ENCODE data around the gene CILP. TPM values are rescaled to one million over a fixed set of nuclear protein-coding genes. Genes with fewer than 3 reads are reported as not detected.
"Not testable (repeated sequence)": the region's sequence is repeated elsewhere in the genome, so short reads cannot be mapped to it uniquely, and the experiment has no call there.

Gene CILP, protein sequence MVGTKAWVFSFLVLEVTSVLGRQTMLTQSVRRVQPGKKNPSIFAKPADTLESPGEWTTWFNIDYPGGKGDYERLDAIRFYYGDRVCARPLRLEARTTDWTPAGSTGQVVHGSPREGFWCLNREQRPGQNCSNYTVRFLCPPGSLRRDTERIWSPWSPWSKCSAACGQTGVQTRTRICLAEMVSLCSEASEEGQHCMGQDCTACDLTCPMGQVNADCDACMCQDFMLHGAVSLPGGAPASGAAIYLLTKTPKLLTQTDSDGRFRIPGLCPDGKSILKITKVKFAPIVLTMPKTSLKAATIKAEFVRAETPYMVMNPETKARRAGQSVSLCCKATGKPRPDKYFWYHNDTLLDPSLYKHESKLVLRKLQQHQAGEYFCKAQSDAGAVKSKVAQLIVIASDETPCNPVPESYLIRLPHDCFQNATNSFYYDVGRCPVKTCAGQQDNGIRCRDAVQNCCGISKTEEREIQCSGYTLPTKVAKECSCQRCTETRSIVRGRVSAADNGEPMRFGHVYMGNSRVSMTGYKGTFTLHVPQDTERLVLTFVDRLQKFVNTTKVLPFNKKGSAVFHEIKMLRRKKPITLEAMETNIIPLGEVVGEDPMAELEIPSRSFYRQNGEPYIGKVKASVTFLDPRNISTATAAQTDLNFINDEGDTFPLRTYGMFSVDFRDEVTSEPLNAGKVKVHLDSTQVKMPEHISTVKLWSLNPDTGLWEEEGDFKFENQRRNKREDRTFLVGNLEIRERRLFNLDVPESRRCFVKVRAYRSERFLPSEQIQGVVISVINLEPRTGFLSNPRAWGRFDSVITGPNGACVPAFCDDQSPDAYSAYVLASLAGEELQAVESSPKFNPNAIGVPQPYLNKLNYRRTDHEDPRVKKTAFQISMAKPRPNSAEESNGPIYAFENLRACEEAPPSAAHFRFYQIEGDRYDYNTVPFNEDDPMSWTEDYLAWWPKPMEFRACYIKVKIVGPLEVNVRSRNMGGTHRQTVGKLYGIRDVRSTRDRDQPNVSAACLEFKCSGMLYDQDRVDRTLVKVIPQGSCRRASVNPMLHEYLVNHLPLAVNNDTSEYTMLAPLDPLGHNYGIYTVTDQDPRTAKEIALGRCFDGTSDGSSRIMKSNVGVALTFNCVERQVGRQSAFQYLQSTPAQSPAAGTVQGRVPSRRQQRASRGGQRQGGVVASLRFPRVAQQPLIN
- total RNA-seq, result 1.3 TPM

DNA sequence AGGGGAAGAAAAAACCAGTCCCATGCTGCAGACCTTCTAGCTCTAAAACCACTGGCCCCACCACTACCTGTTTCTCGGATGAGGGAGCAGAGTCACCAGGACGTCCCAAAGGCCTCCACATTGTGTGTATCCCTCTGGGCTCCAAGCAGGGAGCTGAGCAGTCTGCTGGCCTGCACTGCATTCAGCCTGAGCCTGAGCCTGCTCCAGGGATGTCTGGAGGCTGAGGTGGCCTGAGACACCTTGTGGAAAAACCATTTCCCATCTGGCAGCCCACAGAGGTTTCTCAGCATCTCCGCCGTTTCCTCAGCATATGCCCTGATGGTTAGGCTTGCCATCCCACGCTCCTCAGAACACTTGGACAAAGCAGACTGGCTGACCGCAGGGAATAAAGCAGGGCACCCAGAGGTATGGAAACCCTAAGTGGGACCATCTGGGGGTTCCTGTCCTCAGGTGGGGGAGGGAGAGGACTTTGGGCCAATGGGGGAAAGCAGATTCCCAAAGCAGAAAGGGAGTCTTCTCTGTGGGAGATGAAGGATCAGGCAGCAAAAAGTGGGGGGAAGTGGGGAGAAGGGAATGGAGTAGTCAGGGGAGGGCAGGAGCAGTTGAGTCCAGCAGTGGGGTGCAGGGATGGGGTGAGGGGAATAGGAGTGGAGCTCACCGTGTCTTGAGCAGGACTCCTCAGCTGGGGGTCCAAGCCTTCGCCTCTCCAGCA lies at the start of gene CILP:
Gene CILP, minus strand, starts transcription at position 704 of the 712 bp plus-strand sequence. CDS start 1,718 bp downstream, outside the sequence.
- ATAC-seq (no peak), DNase-seq (ENCODE audit: low spot score) (no peak)

DNA sequence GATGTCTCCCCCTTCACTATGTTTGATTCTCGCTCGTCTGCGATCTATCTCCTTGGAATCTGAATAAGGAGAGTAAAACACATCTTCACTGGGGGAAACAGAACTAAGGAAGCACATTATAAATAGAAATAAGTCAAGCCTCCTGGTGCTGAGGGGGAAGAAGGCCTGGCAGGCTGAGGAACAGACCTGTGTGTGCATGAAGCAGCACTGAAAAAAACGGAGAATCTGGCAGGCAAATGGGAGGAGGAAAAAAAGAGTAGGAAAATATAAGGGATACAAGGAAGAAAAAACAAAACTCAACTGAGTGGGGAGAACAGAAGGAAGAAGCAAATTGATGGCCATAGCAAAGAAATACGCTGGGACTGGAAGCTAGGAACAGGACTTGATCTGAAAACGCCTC lies 49.7 kb upstream of the CILP start:
- no peak for ATAC-seq
- no peak for DNase-seq (ENCODE audit: low spot score)

DNA sequence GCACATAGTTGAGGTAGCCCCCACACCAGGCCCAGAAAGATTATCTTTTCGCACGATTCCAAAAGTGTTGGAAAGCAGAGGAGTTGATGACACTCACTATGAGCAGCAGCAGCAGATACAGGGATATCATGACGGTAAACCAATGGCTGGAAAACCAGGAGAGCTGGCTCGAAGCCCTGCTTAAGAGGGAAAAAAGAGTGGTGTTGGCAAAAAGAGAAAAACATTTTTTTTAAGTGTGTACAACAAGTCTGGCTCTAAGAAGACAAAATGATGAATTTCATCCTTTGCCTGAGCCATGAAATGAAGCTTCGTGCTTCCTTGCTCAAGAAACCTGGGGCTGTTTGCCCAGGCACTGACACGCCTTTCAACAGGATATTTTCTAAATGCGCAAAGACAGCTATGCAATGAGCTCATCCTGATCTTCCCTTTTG lies 48.1 kb upstream of the CILP start:
- no peak for ATAC-seq
- no peak for DNase-seq (ENCODE audit: low spot score)

DNA sequence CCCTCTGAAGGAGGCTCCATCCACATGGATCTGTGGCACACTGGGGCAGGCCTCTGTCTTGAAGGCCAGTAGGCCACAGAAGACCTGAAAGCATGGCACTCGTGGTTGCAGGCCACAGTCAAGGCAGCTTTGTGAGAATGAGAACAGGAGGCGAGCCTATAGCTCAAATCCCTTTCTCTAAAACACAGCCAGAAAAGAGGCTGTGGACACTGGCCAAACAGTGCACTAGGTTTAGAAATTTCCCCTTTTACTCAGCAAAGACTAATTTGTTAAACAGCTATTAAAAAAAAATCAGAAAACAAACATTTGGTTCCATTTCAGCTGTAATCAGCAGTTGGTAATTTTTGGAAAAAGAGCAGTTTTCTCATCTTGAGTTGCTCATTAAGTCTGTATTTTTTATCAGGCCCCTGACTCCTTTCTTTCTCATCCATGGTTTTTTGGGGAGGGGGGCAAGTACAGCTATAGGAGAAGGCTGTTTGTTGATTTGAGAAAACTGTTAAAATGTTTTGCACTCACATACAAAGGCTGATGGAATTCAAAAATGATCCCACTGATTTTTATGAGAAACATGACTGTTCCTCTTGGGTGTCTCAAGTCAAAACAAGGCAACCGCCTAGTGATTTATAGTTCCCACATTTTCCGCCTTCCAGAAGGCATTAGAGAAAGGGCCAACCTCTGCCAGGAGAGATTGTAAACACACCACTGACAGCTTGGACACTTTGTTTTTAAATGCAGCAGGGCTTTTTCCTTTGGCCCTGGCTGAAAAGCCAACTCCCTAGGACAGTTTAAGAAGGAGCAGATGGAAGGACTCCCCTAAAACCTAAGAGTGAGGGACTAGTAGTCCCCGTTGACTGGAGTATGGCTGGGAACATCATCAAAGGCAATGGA lies 47.3 kb upstream of the CILP start:
- no peak for DNase-seq (ENCODE audit: low spot score)

DNA sequence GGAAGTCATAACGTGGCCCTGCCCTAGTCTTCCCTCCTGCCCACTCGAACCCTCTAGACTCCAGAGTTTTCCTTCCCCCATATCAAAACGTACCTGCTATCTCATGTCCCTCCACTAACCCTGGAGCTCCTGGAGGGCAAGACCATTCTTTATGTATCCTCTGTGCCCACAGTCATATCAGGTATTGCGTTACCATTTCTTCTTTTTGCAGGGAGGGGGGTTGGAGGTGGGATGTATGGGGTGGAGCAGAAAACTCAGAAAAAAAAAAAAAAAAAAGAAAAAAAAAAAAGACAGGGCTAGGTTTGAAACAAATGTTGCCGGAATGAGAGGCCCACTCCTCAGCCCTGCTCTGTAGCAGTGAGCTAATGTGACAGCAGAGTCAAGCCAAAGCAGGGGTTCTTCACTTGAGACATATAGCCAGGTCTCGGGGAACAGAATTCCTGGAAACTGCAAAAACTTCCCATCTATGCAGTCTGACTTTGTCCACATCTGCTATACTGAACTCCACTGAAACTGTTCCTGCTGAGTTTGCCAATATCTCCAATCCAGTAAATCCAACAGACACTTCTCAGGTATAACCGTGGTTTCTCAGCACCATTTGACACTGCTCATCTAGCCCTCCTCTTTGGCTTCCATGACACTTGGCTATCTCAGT lies 44.3 kb upstream of the CILP start:
- ATAC-seq (no peak), DNase-seq (ENCODE audit: low spot score) (no peak)

More for the DNA sequence above, 47.3 kb upstream of the CILP start:
- ATAC-seq, result no peak

DNA sequence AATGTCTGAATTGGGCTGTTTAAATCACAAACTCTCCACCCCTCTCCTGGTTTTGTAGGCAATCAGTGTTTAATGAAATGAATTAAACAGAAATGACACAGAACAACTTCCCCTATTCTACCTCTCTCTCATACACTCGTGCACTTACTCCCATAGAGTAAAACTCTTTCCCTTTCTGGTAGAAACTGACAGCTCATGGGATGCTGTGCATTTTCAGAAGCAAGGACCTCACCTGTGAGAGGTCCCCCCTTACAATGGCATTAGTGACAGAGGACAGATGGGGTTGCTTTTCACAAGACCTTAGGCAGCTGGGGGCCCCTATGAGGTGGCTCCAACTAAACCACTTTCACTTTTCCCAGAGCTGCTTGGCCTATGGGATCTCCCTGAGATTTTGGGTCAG lies 43.5 kb upstream of the CILP start:
- ATAC-seq (no peak), DNase-seq (ENCODE audit: low spot score) (no peak)

DNA sequence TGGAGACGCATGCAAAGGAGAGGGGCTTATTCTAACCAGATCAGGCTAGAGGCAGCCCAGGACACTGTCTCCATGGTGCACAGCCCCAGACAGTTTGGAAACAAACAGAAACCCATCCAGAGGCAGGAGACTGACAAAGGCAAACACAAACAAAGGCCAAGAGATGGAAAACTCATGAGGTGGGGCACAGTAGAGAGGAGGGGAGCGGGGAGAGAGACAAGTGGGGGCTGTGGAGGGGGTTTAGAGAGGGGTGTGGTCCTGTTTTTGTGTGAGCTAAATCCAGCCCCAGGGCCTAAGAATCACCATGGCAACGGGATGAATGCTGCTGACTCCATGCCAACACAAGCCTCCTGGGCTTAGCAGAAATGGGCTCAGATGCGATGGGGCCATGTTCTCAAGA lies 43.1 kb upstream of the CILP start:
- ATAC-seq (no peak), DNase-seq (ENCODE audit: low spot score) (no peak)

DNA sequence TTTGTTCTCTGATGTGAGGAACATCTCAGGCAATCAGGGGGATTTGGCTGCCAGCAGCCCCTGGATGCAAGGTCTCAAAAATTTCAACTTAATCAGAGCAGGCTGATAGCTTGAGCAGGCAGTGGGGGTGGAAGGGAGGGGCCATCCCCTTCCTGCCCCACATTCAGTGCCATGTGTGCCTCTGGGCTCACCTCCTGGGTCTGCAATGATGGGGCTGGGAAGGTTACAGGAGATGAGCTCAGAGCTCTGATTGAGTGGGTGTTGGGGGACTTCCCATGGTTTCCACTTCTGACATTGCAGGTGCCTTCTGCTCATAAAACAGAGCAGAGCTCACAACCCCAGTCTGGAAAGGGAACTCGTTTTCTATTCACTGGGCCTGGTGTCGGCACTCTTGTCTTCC lies 38.4 kb upstream of the CILP start:
- no peak for ATAC-seq
- DNase-seq (ENCODE audit: low spot score), result no peak

DNA sequence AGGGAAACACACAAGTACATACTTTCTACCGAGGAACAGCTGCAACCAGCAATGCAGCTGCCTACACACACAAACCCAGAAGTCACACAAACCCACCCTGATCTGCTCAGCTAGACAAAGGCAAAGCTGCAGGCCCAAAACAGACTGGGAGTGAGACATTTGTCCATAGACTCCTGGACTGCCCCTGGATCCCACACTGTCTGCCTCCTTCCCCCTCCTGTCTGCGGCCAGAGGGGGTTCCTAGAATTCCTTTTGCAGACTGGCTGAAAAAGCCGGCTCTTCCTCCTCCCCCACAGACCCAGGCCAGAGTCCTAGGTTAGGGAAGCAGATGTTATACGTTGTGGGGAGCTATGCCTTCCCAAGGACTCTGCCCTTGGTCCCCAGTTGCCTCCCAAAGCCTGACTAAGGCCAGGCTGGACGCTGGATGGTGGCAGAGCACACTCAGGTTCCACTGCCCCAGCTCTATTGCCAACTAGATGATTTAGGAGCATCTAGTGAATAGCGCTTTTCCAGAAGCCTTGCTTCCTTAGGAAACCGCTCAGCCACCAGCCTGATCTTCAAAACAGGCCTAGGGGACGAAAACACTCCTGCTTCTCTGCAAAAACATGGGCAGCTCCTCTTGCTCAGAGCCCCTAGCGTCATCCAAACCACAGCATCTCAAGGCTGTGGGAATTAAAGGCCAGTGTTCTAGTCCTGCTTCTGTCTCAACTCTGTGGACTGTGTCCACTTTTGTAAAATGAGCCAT lies 37.4 kb upstream of the CILP start:
- no peak for ATAC-seq
- DNase-seq (ENCODE audit: low spot score), result no peak

DNA sequence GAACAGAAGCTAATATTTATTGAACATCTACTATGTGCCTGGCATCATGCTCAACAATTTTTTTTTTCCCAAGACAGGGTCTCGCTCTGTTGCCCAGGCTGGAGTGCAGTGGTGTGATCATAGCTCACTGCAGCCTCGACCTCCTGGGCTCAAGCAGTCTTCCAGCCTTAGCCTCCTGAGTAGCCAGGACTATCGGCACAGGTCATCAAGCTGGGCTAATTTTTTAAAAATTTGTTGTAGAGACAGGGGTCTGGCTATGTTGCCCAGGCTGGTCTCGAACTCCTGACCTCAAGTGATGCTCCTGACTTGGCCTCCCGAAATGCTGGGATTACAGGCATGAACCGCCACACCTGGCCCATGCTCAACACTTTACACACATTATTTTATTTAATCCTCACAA lies 35.7 kb upstream of the CILP start:
- ATAC-seq, result no peak
- DNase-seq (ENCODE audit: low spot score), result no peak

DNA sequence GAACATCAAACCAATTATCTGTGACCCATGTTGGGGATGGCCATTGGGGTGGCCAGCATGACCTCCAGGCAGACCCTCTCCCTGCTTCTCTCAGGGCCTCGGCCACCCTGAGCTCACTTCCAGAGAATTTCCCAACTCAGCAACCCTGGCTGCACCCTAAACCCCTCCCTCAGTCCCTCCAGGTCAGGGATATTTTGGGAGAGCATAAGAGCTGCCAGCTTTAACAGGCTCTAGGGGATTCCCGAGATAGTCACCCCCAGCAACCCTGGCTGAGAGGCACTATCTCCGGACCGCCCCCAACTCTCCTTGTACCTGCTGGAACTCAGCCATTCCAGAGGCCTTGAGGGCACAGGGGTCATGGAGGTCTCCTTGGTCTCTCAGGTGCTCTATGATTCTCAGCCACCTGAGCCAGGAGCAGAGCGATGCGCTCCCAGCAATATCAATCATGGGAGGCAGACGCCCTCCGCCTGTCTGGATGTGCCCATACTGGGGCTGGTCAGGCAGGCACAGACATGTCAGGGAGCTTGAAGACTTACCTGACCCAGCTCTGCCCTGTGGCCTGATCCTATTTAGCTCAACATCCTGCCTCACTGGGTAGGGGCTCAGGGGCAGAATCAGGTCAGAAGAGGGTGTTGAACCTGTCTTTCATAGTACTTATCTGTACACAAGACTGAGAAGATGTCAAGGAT lies 34.9 kb upstream of the CILP start:
- DNase-seq (ENCODE audit: low spot score), result no peak

DNA sequence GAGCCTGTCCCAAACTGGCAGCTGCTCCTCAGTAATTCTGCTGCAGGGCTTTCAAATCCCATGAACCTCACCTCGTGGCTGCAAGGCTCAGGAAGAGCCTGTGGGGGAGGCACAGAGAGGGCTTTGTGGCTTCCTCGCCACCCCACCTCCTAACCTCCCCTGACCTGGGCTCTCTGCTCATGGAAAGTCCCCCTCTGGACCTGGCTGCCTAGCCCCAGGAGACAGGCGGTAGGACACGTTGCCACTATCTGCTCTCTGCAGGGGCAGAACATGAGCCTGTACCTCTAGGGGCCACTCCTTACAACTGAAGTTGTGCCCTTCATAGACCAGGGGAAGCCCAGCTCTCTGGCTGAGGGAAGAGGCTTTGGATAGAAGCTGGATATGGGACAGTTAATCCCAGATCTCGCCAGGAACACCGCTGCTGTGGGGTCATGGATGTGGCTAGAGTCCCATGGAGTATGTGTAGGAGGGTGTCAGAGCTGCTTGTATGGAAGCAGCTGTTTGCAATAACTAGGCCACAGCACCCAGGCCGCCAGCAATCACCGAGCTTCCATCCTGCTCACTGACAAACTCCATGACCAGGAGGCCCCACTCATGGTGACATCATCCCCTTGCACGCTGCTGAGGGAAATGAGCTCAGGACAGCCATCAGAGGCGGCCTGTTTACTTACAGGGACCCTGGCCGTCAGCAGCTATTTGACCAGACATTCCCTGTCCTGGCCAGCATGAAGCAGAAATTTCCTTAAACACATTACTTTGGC lies 34.0 kb upstream of the CILP start:
- ATAC-seq (peak; percentile 43), DNase-seq (ENCODE audit: low spot score) (no peak)

More for the DNA sequence above, 34.9 kb upstream of the CILP start:
- ATAC-seq, result no peak

DNA sequence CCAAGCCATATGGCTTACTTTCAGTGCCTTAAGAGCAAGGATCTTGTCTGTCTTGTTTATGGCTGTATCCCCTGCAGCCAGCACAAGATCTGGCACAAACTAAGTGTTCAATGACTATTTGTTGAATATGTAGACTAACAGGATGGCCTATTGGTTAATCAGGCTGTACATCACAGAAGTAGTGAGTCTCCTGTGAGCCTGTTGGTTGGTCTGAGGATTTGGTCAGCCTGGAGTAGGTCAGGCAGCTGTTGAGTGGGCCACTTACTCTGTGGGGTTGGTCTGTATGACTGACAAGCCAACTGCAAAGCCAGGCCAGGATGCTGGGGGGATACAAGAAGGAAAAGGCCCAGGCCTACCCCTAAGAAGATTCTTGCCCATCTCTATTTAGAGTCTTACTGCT lies 33.4 kb upstream of the CILP start:
- ATAC-seq (no peak), DNase-seq (ENCODE audit: low spot score) (no peak)

DNA sequence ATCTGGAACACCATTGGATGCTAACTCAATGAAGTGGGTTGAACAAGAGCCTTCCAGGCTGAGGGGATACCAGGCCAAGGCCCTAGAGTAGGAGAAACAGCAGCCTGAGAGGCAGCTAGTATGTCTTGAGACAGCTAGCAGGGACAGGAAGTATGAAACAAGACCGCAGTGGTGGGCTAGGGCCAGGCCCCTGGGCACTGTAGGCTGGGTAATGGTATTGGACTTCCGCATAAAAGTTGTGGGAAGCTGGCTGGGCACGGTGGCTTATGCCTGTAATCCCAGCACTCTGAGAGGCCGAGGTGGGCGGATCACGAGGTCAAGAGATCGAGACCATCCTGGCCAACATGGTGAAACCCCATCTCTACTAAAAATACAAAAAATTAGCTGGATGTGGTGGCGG lies 25.2 kb upstream of the CILP start:
- ATAC-seq; DNase-seq (ENCODE audit: low spot score): not testable (repeated sequence)

DNA sequence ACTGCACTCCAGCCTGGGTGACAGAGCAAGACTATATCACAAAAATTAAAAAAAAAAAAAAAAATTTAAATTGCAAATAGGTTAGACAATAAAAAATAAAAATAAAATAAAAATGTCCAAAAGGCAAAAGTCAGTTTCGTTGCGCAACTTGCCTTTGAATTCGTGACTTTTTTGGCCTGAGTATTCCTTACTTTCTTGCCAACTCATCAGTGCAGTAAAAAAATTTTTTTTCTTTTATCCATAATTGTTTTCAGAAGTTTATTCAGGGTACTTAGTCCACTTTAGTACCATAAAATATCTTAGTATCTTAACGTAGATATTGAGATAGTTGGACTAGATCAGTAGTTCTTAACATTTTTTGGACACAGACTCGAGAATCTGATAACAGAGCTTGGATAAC lies 22.4 kb upstream of the CILP start:
- DNase-seq (ENCODE audit: low spot score) (no peak), ATAC-seq (no peak)

DNA sequence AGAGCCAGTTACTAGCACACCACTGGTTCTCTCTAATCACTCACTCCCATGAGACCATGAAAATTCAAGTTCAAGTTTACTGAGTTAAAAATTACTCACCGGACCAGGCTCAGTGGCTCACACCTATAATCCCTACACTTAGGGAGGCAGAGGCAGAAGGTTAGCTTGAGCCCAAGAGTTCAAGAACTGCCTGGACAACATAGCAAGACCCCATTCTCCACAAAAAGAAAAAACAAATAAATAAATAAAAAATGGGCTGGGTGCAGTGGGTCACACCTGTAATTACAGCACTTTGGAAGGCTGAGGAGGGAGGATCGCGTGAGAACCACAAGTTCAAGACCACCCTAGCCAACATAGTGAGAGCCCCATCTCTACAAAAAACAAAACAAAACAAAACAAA lies 21.2 kb upstream of the CILP start:
- no peak for ATAC-seq
- no peak for DNase-seq (ENCODE audit: low spot score)

DNA sequence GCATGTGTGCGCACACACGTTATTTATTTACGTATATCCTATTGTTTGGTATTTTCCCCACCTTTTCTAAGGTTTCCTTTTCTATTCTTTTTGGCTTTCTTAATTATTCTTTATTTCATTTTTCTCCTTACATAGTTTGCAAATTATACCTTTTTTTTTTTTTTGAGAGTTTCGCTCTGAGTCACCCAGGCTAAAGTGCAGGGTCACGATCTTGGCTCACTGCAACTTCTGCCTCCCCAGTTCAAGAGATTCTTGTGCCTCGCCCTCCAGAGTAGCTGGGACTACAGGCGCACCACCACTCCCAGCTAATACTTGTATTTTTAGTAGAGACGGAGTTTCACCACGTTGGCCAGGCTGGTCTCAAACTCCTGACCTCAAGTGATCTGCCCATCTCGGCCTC lies 20.0 kb upstream of the CILP start:
- ATAC-seq, result no peak
- no peak for DNase-seq (ENCODE audit: low spot score)

All from left lobe of liver (tissue), 2 donors.